Eye (tissue), 1 donor: Measurements from ENCODE around the gene PDGFA.
"Not testable (repeated sequence)": the region's sequence is repeated elsewhere in the genome, so short reads cannot be mapped to it uniquely, and the experiment has no call there.

Experiments
- DNase-seq: peaks from one replicate; pipeline ENCODE4 v3.0.0-alpha.2; 2015

PDGFA gene

GRCh38 chr7:551615-551970 lies 31.9 kb upstream of the PDGFA start:
- DNase-seq, result not testable (repeated sequence)

- no peak for DNase-seq
Observed at GRCh38 chr7:550881-551614, 31.4 kb upstream of the PDGFA start.

- DNase-seq, result no peak
Observed at GRCh38 chr7:549891-550625, 30.4 kb upstream of the PDGFA start.

- no peak for DNase-seq
Observed at GRCh38 chr7:549066-549890, 29.6 kb upstream of the PDGFA start.

GRCh38 chr7:548401-548800 lies 28.8 kb upstream of the PDGFA start:
- no peak for DNase-seq

- DNase-seq, result no peak
Observed at GRCh38 chr7:545470-545869, 25.8 kb upstream of the PDGFA start.

GRCh38 chr7:544338-545221 lies 24.9 kb upstream of the PDGFA start:
- DNase-seq, result no peak

- DNase-seq, result no peak
Observed at GRCh38 chr7:543501-544337, 24.1 kb upstream of the PDGFA start.

GRCh38 chr7:542713-543500 lies 23.3 kb upstream of the PDGFA start:
- DNase-seq, result peak; percentile 71

- DNase-seq, result no peak
Observed at GRCh38 chr7:542131-542712, 22.6 kb upstream of the PDGFA start.

GRCh38 chr7:541661-542060 lies 22.0 kb upstream of the PDGFA start:
- DNase-seq, result no peak

- DNase-seq, result no peak
Observed at GRCh38 chr7:540997-541396, 21.4 kb upstream of the PDGFA start.

GRCh38 chr7:540579-540978 lies 20.9 kb upstream of the PDGFA start:
- DNase-seq, result no peak

- peak; percentile 39 for DNase-seq
Observed at GRCh38 chr7:539731-540411, 20.2 kb upstream of the PDGFA start.

GRCh38 chr7:538764-539685 lies 19.4 kb upstream of the PDGFA start:
- no peak for DNase-seq

GRCh38 chr7:537911-538634 lies 18.4 kb upstream of the PDGFA start:
- no peak for DNase-seq

GRCh38 chr7:536231-536630 lies 16.6 kb upstream of the PDGFA start:
- DNase-seq, result no peak

- no peak for DNase-seq
Observed at GRCh38 chr7:534959-535358, 15.3 kb upstream of the PDGFA start.
